ENCODE results near the gene HS6ST1. TPM values are rescaled to one million over a fixed set of nuclear protein-coding genes. Genes with fewer than 3 reads are reported as not detected.
"Not testable (repeated sequence)": the region's sequence is repeated elsewhere in the genome, so short reads cannot be mapped to it uniquely, and the experiment has no call there.

The HS6ST1 gene
- polyA plus RNA-seq, 3 donors: 91.3 to 101 (median 92.9) TPM

DNA sequence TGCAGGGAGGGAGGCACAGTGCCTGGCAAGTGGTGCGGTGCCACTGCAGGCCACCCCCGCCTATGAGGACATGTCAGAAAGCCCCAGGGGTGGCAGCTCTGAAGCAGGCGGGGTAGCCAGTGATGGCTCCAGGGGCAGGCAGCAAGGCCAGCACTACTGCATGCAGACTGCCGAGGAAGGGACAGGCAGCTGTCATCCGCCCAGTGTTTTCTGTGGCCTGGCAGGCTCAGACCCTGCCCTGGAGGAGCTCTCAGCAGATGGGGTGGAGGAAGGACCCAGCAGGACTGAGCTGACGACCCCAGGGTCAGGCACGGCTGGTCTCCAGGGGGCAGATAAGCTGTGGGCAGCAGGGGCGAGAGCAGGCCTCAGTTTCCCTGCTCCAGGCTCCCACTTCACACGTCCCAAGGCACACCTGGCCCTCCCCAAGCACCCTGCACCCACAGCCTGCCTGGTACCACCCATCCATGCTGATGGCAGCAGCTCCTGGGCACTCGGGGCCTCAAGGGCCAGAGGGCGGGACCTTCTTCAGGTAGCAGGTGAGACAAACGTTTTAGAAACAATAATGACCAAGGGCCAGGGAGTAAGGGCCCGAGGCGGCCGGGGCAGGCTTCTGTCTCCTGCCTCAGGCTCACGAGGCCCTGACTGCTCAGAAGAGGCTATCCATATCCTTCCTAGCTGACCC, 48.5 kb downstream of the HS6ST1 start:
- no peak for DNase-seq

DNA sequence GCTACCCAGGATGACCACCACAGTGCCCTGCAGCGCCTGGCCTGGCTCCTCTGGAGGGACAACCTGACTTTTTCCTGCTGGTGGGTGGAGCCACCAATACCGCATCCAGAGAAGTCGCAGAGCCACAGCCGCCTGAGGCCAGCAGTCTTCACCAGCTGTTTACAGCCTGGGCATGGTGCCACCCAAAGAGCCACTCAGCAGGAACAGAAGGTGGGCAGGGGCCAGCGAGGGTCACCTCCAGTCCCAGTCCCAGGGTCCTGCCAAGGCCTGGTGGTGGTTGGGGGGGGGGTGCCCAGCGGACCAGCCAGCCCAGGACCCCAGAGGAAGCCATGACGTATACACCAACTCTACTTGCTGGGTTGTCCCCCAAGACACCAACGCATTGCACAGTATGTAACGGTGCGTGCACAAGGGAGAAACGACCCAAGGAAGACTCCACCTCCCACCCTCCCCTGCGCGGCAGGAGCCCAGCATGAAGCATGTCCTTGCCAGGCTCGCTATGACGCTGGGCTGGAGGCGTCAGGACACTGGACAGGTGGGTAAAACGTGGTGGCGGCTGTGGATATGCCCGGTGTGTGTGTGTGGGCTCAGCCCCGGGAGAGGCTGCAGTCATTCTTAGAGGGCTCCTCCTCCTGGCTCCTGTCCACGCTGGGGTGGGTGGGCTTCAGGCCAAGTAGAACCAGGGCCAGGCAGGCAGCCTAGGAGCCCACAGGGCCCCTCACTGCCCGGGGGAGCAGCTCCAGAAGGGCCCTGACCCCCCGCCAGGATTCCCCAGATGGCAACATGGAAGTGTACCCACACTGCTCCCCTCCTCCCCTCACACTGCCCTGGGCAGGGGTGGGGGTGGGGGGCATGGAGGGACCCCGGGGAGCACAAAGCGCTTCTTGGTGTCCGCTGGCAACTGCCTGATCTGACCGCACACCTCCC, 49.3 kb downstream of the HS6ST1 start:
- DNase-seq: no peak

DNA sequence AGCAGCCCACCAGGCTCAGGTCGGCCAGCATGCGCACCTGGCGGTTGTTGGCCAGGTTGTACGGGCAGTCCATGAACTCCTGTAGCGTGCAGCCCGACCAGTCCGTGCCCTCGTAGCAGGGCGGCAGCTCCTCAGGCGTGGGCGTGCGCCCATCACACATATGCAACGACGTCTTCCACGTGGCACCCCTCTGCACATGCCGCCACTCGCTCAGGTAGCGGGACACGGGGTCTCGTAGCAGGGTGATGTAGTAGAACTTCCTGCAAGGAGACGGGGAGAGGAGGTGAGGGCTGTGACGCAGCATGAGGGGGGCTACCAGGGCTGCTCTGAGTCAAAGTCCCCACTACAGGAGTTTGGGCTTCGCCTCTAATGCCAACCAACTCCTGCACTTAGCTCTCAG, 50.1 kb downstream of the HS6ST1 start:
- not testable (repeated sequence) for DNase-seq

DNA sequence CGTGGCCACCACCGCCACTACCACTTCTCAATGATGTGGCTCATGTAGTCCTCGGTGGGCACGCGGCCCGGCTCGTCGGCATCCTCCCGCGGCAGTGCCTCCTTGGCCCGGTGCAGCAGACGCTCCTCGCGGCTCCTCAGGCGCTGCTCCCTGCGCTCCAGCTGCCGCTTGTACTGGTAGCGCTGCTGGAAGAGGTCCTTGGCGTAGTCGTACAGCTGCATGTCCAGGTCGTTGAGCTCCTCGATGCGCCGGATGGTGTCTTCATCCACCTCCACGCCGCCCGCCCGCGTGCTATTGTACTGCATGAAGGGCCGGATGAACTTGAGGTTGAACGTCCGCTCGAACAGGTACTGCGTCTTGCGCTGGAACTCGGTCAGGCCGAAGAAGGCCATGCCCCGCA, 50.5 kb downstream of the HS6ST1 start:
- not testable (repeated sequence) for DNase-seq

DNA sequence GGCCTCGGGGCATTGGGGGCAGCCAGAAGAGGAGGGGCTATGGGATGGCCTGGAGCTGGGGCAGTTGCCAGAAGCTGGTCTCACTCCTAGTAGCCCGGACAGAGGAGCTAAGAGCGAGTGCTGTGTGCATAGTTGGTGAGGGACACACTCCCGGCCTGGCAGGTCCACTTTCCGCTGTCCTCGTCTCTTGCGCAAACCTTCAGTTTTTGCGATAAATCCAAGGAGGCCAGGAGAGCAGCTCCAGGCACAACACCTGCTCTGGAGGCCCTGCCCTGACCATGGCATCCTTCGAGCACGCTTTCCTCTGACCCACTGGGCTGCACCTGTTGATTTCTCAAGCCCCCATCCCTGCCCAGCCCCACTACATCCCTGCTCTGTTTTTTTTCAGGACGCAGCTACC, 51.0 kb downstream of the HS6ST1 start:
- not testable (repeated sequence) for DNase-seq

DNA sequence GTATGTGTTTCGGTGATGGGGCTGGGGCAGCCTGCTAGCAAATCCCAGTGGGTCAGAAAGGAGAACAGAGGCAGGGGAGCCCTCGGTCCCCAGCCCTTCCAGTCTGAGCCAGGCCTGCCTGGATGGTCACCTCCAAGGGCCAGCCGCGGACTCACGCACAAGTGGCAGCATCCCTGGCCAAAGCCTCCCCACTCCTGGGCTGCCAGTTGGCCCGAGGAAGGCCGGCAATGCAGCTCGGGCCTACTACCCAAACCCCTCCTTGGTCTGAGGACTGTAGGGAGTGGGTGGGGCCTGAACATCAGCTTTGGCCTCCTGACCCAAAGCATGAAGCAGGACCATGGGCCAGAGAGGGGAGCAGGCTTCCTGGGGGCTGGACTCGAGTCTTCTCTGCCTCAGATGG, 51.5 kb downstream of the HS6ST1 start:
- DNase-seq: not testable (repeated sequence)

DNA sequence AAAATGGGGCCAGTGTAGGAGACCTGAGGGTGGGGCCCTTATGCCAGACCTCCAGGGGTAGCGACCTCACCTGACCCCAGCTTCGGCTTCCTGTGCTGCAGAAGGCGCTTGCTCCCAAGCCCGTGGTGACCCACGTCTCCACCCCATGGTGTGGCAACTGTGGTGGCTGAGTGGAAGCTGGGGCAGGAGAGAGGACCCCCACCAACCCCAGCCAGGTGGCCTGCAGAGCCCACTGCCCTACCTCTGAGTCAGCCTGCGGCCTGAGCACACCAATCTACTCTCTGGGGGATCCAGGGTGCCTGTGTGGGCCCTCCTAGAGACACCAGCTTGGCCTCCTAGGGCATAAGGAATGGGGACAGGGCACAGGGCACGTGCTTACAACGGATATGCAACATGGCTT, 52.2 kb downstream of the HS6ST1 start:
- DNase-seq: not testable (repeated sequence)

DNA sequence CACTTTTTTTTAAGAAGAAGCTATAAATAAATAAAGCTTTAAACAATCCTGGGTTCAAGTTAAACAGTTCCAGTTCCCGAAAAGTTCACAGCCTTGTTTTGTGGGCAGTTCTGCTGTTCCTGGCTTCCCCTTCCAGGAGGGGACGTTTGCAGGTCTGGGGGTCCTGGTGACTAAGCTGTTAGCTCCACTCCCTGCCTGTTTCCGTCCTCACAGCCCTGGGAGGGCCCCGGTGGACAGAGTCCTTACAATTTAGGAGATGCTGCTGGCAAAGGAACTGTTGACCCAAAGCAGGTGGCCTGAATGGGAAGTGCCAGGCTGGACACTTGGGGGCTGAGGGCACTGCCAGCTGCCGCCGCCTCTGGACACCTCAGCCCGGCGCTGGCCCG, 53.1 kb downstream of the HS6ST1 start:
- DNase-seq: not testable (repeated sequence)

DNA sequence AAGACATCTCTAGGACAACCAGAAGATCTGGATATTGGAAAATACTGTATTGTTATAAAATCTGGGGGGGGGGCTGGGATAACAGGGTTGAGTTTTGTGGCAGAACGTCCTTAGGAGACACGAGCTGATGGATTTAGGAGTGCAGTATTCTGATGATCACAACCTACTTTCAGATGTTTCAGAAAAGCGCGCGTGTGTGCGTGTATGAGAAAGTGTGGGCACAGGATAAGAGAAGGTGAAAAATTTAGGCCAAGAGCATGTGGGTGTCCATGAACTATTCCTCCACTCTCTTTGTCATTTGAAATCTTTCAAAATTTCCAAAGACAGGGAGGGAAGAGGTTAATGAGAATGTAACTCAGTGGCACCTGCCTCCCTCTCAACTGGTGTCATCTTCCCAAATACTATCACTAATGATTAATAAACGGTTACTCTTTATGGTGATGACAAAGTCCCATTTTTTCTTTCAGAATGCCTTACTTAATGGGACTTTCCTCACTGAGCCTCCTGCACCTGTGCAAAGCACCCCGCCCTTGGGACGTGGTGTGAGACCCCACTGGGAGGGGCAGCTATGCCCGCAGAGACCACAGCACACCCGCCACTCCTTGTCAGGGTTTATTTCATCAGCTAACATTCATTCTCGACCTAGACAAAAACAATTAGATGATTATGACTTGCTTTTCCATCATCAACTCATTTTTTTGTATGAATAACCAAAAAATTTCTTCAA, 53.6 kb downstream of the HS6ST1 start:
- no peak for DNase-seq

DNA sequence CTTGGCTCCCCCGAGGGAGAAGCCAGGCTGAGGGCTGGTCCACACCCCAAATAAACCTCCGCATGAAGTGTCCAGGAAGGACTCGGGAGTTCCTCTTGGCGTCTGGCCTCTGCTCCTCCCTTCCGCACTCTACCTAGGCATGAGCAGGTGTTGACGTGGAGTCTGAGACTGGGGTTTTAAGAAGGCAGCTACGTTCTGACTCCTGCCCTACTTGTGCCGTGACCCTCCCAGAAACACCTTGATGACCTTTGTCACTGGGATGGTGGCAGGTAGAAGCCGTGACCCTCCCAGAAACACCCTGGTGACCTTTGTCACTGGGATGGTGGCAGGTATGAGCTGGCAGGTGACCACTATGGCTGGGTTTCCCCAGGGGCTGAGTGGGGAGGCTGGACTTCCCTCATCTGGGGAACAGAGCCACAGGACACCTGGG, 54.8 kb downstream of the HS6ST1 start:
- no peak for DNase-seq

DNA sequence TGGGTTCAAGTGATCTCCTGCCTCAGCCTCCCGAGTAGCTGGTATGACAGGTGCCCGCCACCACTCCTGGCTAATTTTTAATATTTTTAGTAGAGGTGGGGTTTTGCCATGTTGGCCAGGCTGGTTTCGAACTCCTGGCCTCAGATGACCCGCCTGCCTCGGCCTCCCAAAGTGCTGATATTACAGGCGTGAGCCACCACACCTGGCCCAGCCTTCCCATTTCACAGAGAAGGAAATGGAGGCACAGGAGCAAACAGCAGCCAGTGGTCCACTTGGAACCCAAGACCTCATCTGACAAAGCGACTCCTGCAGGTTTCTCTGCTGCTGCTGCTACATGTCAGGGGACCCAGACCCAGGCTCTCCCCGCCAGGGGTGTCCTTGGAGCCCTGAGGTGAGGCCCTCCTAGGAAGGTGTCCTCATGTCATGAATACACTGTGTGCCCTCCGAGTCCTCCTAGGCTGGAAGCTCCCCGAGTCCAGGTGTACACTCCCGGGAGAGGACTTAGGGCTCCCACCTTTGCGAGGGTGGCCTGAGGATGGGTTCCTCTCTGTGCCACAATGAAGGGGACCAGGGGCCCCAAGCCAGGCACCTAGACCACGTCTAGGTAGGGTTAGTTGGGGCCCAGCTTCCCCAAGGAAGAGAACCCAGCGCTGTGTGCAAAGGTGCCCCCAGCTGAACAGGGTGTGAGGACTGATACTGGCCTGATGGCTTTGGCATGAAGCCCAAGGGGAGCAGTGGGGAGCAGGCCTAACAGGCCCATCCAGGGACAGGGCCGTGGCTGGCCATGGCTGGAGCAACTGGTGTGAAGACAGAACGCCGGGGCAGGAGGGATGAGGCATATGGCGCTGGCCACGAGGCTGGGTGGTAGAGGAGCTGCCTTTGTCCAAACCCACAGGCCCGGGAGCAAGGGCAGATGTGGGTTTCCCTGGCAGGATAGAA, 56.1 kb downstream of the HS6ST1 start:
- no peak for DNase-seq

DNA sequence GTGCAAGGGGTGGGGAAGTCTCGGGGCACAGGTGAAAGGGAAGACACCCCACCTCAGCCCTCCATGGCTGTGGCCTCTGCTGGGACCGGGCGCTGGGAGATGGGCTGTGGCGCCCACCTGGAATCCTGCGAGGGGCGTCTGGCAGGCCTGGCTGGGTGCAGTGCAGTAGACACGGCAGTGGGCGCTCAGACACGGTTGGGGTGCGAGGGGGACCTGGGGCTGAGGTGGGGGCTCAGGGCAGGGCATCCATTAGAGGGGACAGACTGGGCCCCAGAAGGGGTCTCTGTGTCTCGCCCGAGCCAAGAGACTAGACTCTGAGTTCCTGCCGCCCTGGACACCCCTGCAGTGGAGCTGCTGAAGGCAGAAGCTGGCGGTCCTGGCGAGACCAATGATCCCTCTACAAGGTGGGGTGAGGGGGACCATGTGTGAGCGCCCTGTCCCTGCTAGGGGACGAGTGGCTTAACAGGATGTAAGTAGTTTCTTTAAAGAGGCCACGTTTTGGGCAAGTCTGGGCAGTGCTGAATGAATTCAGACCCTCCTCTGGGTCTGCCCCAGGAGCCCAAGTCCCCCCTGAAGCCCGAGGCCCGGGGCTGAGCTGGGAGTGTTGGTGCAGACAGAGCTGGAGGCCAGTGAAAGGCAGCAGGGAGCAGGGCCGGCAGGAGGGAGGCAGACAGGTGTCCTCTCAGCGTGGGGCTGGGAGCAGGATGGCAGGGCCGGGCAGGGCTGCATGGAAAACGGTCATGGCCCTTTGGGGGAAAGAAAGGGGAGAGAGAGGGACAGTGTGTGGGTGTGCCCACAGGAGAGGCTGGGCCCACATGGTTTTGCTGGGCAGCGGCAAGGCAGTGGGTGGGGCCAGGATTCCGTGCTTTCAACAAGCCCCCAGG, 57.2 kb downstream of the HS6ST1 start:
- no peak for DNase-seq

DNA sequence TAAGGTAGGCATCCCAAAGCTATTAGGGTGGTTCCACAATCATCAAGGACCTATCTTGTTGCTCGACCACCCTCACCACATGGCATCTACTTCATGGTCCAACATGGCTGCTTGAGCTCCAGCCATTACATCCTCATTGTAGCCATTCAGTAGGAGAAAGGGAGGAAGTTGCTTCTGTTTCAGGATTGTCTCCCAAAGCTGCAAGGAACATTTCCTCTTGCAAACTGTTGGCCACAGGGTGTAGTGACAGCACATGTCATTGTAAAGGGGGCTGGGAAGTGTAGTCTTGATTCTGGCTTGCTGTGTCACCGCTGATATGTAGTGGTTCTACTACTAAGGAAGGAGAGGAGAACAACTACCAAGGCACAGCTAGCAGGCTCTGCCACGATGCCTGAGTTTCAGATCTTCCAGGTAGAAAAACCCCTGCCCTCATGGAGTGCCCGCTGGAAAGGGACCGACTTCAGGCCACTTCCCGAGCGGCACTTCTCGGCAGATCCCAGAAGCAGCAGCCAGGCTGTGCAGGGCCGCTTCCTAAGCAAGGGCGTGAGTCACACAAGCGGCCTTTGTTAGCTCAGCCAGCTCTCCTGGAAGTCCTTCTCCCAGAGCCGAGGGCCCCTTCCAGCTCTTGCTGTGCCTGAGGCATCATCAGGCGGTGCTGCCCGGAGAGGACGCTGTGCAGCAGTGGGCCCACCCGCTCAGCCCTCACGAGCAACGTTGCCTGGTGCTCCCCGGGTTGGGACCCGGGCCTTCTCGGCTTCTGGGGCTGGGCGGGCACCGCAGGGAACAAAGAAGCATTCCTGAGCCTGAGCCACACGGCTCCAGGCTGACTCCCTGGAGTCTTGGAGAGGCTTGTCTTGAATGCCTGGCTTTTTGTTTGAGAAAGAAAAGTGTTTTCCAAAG, 58.2 kb downstream of the HS6ST1 start:
- DNase-seq: no peak

DNA sequence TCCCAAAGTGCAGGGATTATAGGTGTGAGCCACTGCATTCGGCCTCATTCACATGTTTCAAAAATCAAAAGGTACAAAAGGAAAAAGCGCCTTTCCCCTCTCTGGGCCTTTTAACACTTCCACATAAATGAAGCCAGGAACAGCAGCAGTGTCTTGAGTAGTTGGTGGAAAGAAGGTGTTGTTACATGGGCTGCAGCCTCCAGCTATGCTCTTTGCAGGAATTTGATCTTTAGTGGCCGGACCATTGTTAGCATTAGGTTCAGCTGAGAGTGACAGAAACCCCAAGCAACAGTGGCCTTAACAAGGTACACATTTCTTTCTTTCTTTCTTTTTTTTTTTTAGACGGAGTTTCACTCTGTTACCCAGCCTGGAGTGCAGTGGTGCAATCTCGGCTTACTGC, 59.1 kb downstream of the HS6ST1 start:
- no peak for DNase-seq

DNA sequence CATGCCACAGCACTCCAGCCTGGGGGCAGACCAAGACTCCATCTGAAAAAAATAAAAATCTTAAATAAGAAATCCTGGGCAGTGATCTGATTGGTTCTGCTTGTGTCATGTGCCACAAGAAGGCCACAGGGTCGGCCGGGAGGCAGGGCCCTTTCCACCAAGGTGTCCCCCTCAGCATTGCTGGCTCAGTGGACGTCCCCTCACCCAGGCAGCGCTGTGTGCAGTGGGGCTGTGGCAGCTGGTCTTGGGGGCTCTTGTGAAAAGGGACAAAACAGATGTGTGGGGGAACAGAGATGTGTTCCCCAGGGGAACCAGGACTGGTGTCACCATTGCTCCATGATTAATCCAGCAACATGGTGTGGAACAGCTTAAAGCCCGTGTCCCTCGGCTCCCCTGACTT, 60.5 kb downstream of the HS6ST1 start:
- DNase-seq: no peak

DNA sequence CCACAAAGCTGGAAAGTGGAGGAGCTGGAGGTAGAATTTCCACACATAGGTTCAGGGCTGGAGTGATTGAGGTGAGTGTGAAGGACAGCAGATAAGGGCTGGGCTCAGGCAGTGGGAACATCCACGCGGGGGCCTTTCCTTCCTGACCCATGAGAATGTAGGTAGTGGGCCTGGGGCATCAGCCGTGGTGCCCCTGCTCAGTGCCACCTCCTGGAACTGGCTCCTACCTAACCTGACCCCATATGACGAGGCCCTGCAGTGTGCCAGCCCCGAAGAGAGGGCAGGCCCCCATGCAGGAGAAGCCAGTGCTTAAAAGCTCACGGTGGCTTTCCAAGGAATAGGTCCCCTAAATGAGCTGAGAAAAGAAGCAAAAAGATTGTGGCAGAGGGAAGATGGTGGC, 66.2 kb downstream of the HS6ST1 start:
- DNase-seq: no peak

DNA sequence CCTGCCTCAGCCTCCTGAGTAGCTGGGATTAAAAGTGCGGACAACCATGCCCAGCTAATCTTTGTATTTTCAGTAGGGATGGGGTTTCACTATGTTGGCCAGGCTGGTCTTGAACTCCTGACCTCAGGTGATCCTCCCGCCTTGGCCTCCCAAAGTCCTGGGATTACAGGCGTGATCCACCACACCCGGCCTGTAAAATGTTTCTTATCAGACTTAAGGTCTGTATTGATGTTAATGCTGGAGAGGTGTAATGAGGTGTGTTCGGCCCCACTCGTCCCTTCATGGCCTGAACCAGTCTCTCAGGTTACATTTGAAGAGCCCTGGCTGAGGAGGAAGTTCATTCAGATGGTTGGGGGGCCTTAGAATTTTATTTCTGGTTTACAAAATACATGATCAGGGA, 66.6 kb downstream of the HS6ST1 start:
- not testable (repeated sequence) for DNase-seq

DNA sequence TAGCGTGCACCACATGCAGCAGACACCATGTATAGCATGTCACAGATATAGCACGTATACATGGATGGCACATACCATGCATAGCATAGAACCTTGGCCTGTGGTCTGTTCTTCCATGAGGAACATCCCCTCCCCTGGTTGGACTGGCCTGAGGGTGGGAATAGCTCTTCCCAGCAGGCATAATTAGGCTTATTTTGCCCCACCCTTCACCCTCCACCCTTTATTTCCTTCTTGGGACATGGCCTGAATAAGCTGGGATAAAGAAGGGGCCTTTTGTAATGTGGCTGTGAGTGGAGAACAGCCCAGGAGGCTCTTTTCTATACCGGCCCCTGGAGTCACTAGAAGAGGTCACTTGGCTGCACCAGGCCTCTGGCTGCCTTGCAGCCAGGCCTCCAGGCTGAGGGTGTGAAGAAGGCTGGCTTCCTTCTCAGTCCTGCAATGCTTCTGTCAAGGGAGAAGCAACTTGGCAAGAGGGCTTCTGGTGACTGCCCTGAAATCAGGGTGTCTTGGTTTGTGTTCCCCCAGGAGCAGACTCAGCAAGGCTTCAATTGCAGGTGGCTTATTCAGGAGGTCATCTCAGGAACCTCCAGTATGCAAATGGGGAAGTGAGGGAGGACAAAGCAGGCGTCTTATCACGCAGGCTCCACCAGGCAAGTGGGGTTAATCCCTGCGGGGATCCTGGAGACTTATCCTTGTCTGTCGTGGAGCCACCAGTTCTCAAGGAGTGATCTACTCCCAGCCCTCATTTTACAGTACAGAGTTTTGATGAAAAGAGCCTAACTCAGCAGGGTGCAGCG, 68.2 kb downstream of the HS6ST1 start:
- DNase-seq: no peak
